TTC549 (cell line): ENCODE data around the gene HEMK1.

Source experiments
- FAIRE-seq: peaks from 2 replicates; lab custom pipeline; 2012; peaks lifted over from hg19 to GRCh38; lab: Jason Lieb, UNC

HEMK1 gene

DNA sequence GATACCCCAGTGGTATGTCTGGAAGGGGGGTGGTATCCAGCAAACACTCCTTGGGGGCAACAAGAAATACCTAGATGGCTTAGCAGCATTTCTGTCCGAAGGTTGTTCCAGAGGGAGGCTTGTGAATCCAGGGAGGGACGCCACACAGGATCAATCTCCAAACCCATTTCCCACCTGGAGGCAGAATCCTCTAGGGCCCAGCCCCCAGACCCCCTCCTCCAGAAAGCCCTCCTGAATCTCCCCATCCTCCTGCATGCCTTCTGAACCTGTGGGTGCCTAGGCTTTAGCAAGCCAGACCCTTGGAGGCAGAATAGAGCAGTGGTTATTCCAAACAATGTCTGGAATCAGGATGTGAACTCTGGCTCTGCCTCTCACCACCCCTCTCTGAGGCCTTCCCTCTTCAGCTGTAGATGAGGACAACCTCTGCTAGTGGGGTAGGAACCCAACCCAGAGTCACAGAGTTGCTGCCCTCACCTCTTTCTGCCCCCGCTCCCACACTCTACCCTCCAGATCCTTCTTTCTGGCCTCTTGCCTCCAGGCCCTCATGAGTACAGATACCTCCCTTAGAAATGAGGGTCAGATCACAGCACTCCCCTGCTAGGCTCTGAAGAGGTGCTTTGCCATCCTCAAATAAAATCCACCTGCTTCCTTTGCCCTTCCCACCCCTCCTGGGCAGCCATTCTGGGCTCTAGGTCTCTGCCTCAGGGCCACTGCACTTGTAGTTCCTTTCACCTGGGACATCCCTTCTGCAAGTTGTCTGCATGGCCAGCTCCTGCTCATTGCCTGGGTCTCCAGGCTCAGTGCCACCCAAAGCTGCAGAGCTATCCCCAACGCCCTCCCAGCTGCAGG lies 34.2 kb downstream of the HEMK1 start:
- no peak for FAIRE-seq

GRCh38 chr3:50604110-50604621 lies 34.8 kb downstream of the HEMK1 start:
- FAIRE-seq: no peak

DNA sequence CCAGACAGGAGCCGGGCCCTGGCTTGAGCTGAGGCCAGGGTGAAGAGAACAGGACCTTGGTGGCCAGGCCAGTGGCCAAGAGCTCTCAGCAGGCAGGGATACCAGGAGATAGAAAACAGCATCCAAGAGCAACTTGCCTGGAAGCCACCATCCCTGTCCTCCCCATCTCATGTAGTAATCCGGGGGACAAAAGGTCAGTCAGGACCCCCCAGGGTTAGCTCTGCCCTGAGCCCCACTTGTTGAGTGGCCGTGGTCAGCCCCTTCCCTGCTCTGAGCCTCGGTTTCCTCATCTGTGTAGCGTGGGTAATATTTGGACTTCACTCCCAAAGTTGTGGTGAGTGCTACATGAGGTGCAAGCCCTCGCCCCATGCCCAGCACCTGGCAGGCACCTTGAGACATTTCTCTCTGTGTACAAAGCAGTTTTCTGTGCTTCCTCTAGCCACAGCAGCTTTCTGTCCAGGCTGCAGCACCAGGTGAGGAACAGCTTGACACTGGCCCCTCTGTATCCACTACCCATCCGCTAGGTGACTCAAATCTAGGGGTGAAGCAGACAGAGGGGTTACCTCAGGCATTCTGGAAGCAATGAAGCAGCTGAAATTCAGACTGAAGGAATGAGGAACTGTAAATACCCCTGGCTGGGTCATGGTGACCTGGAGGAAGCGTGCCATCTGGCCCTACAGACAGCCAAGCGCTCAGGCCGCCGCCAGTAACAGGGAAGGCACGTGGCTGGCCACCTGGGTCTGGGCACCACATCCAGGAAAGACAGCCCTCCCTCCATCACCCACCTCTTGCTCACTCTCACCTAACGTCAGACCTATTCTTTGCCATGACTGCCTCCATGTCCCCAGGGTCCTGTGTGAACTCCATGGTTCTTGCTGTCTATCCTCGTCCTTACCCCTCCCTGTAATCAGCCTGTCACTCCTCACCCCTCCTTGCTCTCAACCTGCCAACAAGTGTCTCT lies 35.6 kb downstream of the HEMK1 start:
- no peak for FAIRE-seq

GRCh38 chr3:50605901-50606326 lies 36.6 kb downstream of the HEMK1 start:
- no peak for FAIRE-seq

- no peak for FAIRE-seq
Observed at GRCh38 chr3:50606596-50606995, 37.3 kb downstream of the HEMK1 start.

GRCh38 chr3:50607271-50608091 lies 38.2 kb downstream of the HEMK1 start:
- FAIRE-seq: no peak

DNA sequence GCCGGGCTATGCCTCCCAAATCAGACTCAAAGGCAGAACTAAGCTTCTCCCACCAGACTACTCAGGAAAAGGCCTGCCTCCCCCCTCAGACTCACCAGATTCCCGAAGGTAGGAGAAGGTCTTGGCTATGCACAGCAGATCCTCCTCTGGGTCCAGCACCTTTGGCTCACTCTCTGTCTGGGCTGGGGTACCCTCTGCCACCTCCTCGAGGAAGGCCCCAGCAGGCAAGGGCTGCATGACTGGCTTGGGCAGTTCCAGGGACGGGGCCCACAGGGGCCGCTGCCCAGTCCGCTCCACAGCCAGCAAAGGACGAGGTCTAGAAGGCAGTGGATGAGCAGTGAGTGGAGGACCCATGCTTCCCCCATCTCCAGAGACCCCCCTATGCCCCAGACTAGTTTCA lies 39.0 kb downstream of the HEMK1 start:
- FAIRE-seq: no peak

GRCh38 chr3:50609071-50609762 lies 39.9 kb downstream of the HEMK1 start:
- FAIRE-seq: no peak

DNA sequence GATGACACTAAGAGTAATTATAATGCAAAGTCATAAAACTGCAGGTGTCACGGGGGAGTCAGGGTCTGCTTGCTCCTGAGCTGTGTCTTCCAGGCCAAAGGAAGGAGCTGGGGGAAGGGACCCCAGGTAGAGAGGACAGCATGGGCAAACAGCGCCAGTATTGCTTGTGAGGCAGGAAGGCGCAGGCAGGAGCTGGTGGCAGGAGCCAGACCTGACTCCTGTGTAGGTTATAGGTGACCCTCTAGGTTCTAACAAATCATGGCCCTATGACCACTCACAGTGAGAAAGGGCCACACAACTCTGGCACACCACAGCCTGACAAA lies 40.4 kb downstream of the HEMK1 start:
- no peak for FAIRE-seq

DNA sequence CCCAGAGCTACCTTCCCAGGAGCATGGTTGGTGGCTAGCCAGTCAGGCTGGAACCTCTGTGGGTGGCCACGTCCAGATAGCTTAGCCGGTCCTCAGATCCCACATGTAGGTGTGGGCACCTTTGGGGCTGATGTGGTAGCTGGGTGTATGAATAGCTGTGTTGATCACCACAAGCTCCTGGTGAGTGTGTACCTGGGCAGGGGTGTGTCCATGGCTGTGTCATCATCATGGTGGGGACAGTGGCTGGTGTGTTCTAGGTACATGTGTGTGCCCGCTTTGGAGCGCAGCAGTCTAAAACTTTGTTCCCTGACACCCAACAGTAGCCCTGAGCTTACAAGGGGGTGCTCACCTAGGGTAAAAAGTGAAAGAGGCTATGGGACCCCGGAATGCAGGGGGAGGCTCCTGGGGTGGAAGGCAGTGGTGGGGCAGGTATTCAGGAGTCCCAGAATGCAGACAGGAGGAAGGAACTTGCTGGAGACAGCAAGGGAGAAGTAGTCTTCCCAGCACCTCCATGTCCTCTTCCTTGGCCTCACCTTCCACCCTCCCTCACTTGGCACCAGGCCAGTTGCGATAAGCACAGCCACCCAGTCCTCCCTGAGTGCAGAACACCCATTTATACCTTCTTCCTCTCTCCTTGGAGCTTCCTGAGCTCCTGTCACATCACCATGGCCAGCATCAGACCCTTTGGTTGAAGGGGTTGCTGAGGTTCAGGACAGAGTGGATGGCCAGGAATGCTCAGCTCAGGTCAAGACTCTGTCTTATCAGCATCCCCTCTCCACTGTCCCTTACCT lies 41.1 kb downstream of the HEMK1 start:
- FAIRE-seq: no peak

DNA sequence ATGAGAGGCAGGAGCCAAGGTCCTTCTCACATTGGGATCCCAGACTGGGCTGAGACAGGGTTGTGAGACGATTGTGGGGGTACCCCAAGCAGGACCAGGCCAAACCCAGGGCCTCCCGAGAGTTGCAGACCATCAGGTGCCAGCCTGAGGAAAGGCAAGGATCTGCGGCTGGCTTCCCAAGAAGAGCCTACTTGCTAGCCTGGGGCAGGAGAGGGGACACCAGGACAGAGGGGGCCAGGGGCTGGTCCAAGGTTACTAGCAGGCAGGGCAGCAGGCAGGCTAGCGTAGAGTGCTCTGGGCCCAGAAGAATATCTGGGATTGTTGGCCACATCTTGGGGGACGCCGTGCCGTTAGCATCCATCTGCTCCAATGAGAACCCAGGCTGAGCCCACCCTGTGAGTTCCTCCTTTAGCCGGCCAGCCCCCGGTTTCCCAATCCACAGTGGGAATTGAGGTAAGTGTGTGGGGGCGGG lies 41.7 kb downstream of the HEMK1 start:
- FAIRE-seq: no peak

DNA sequence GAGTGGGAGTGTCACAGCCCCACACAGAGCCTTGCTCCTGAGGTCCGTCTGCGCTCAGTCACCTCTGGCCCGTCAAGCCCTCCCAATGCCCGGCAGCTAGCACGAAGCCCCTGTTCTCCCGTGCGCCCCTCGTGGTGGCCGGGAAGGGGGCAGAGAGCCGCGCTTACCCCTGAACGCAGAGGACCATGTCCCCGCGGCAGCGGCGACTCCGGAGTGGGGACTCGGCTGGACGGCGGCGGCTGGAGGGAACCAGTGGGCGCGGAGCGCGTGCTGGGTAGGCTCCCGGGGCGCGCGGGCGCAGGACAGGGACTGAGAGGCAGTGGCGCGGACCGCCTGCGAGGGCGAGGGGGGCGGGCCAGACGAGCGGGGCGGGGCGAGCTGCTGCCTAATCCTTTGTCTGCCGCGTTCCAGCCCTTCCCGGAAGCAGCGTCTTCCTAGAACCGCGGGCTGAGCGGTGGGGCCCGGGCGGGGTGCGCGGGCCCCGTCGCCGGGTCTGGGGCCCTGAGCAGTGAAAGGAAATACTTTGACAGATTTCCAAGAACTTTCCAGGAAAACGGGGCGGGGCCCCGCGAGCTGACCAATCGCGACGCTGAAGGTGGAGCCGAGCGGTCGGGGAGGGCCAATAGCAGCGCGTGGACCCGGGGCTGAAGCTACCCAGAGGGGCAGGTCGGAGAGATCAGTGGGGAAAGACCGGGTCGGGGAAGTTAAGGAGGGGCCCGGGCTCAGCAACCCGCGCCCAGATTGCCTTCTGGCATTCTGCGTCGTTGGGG lies 42.3 kb downstream of the HEMK1 start, which contains the start of gene CISH:
CISH (minus strand) TSS at position 311 of the 770 bp plus-strand sequence; CDS start at position 187, 124 bp downstream.
- peak; percentile 22 for FAIRE-seq

DNA sequence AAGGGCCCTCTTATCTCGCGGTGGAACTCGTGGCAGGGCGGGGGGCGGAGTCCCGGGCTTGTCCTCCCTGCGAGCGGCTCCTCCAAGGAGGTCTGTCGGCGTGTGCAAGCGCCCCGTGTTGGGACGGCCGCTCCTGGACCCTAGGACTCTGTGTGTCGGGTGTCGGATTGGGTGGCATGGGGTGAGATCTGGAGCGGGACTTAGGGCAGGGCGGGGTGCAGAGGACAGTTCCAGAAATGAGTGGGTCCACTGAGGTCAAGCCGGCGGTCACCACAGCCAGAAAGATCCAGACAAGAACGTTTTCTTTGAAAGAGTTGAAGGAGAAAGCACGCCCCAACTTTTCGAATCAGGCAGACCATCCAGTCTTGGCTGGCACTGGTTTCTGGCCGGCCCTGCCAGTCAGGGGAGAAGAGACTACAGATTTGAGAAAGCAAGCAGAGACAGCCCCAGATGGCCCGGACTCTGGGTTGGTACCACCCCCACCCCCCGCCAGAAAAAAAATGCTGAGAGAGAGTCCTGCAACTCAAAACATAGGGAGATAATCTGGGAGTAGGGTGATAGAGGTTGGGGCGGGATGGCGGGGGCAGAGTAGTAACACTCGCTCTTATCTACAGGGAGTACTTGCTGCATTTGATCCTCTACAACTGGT lies 43.0 kb downstream of the HEMK1 start:
- no peak for FAIRE-seq

- FAIRE-seq: no peak
Observed at GRCh38 chr3:50612970-50613846, 43.9 kb downstream of the HEMK1 start.

- no peak for FAIRE-seq
Observed at GRCh38 chr3:50615190-50615589, 45.9 kb downstream of the HEMK1 start.

DNA sequence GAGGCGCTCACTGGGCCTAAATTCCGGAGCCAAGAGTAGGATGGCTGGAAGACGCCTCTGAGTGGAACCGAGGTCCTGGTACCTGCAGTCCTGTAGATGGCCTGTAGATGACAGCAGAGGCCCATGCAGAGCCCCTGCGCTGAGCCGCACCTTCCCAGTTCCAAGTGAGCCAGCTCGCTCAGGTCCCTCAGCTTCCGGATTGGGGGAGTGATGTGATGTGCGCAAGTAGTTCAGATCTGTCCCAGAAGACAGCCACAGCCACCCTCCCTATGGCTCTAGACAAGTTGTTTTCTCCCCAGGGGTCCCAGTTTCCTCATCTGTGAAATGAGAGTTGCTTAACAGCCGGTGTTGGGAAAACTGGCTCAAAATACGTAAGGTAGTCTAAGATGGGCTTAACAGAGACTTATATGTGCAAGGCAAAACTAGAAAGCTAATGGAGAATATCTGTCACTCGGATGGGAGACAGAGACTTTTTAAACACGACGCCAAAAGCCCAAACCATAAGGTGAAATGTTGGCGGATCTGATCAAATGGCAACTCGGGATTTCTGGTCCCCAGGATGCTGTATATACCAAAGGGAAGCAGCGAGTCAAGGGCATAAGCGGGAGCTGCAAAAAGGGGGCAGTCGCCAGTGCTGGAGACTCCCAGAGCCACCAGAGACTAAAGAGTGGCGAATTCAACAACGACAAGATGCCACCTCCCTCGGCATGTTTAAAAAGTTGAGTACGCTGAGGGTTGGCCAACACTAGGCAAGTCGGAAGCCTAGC lies 46.9 kb downstream of the HEMK1 start:
- no peak for FAIRE-seq

DNA sequence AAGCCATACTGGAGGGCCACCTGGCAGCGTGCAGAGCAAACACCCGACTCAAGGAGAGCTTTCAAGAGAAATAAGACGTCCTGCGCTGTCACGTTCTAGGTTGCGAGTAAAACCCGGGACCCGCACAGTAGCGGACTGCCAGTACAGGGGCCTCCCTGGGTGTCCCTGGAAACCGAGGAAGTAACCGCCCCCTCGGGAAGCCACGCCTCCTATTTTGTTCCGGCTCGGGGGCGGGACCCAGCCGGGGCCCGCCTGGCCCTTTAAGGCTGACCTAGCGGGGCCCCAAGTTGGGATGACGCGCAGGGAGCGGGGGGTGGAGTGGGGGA lies 47.4 kb downstream of the HEMK1 start:
- no peak for FAIRE-seq
